GM18861 (cell line): ENCODE measurements around the gene FBXO28.
"Not testable (repeated sequence)": the region's sequence is repeated elsewhere in the genome, so short reads cannot be mapped to it uniquely, and the experiment has no call there.

ENCODE experiments used
- ATAC-seq: cut with Tn5 transposase; IDR thresholded peaks from one replicate; pipeline ENCODE4 v1.9.1; 2021; ENCODE audit not compliant: unreplicated experiment

FBXO28 gene, protein sequence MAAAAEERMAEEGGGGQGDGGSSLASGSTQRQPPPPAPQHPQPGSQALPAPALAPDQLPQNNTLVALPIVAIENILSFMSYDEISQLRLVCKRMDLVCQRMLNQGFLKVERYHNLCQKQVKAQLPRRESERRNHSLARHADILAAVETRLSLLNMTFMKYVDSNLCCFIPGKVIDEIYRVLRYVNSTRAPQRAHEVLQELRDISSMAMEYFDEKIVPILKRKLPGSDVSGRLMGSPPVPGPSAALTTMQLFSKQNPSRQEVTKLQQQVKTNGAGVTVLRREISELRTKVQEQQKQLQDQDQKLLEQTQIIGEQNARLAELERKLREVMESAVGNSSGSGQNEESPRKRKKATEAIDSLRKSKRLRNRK

DNA sequence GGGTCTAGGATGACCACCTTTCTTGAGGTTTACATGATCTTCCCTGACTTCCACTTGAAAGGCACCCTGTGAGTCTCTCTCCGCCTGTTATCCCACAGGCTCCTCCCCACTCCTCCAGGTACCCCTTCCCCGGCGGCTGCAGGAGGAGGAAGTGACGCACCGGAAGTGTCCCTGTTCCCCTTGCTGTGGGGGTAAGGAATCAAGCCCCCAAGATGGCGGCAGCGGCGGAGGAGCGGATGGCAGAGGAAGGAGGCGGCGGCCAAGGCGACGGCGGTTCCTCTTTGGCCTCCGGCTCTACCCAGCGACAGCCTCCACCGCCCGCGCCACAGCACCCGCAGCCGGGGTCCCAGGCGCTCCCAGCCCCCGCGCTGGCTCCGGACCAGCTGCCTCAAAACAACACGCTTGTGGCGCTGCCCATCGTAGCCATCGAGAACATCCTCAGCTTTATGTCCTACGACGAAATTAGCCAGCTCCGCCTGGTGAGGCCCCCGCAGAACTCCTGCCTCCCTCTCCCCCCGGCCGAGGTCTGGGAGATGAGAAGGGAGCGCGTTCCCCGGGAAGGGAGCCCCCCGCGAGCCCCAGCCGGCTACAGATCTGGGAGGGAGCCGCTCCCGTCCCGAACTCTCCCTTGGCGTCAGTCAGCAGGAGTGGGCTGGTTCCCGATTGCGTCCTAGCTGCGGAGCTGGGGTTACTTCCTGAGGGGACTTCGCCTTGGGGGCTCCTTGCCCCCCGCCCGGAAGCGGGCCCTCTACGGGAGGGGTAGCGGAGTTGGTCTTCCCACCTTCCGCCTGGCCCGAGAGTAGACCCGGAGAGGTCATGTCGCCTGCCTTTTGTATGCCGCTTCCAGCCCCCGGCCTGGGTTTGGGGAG, at the start of gene FBXO28:
FBXO28 (plus strand) TSS at position 194 of the 869 bp plus-strand sequence; CDS start at position 213, 19 bp downstream.
- ATAC-seq, result peak; percentile 95

DNA sequence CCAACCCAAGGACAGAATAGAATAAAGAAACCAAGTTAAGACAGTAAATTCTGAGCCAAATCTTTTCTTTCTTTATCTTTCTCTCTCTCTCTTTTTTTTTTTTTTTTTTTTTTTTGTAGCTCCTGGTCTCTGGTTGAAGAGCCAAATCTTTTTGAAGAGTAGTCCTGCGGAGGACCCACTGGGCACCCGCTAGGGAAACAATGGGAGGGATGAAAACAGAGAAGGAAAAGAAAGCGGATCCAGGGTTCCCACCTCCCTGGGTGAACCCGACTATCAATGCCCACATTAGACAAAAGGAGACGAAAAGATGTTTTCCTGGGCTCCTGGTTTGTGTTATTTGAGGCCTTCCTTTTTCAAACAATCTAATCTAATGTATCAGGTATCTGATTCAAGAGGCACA, 49.8 kb upstream of the FBXO28 start:
- no peak for ATAC-seq

GRCh38 chr1:224065455-224065854, 48.5 kb upstream of the FBXO28 start:
- no peak for ATAC-seq

- ATAC-seq, result no peak
Measured at GRCh38 chr1:224067207-224067606, 46.7 kb upstream of the FBXO28 start.

- ATAC-seq, result no peak
Measured at GRCh38 chr1:224067621-224068457, 46.1 kb upstream of the FBXO28 start.

GRCh38 chr1:224068458-224069072, 45.3 kb upstream of the FBXO28 start:
- no peak for ATAC-seq

- ATAC-seq, result no peak
Measured at GRCh38 chr1:224069138-224069537, 44.8 kb upstream of the FBXO28 start.

GRCh38 chr1:224070521-224070920, 43.4 kb upstream of the FBXO28 start:
- no peak for ATAC-seq

GRCh38 chr1:224076407-224076806, 37.5 kb upstream of the FBXO28 start:
- ATAC-seq, result no peak

GRCh38 chr1:224079644-224080043, 34.3 kb upstream of the FBXO28 start:
- not testable (repeated sequence) for ATAC-seq

- ATAC-seq, result no peak
Measured at GRCh38 chr1:224080115-224080774, 33.7 kb upstream of the FBXO28 start.

GRCh38 chr1:224081604-224082003, 32.3 kb upstream of the FBXO28 start:
- no peak for ATAC-seq

DNA sequence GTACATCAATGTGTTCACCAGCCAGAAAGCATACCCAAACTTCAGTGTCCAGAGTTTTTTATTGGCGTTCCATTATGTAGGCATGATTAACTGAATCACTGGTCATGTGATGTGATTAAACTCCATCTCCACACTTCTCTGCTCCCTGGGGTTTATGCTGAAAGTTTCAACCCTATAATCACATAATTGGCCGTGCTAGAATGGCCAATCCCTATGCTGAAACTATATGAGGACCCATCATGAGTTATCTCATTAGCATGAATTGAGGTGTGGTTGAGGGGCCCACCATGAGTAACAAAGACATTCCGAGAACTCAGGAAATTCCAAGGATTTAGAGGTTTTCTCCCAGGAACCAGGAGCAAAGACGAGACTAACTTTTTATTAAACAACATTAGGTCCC, 31.8 kb upstream of the FBXO28 start:
- no peak for ATAC-seq

GRCh38 chr1:224084867-224085266, 29.0 kb upstream of the FBXO28 start:
- no peak for ATAC-seq

DNA sequence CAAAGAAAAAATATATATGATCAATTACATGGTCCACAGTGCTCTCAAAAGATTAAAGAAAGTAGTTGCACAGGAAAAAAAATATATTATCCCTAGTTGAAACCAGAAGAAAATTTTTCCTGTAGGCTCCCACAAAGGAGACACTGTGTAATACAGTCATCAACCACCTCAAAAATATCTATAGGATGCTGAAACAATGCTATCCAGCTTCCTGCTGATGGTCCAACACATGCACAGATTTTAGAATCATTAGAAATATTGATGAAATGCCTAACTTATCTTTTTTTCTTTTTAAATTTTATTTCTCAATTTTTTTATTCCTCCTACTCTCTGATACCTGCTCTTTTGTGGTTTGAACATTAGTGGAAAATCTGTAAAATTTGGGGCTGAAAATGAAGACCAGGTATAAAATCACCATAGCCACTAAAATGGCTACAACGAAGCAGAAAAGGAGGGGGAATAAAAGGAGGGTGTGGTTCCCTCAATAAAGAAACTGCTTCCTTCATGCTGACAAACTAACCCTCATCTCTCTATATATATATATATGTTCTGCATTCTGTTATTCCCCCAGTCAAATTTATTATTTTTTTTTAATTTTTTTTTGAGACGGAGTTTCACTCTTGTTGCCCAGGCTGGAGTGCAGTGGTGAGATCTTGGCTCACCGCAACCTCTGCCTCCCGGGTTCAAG, 28.3 kb upstream of the FBXO28 start:
- ATAC-seq, result no peak

DNA sequence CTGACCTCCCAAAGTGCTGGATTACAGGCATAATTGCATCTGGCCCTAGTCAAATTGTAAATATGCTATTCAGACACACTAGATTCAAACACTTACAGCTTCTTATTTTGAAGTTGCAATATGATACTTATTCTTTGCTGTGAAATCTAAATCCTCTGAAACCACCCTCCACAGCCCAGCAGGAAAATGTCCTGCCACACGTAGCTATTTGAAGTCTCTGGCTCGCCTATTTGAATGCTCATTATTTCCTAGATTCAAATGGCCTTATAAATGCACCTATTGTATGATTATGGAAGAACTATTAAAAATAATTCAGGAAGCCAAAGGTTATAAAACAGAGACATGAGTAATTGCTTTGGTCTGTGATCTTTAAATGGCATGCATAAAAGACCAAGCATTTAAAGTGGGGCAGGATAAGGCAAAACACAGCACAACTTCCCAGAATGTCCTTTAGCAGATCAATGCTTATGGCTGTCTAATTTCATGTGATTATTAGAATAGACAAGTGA, 26.6 kb upstream of the FBXO28 start:
- ATAC-seq, result no peak

DNA sequence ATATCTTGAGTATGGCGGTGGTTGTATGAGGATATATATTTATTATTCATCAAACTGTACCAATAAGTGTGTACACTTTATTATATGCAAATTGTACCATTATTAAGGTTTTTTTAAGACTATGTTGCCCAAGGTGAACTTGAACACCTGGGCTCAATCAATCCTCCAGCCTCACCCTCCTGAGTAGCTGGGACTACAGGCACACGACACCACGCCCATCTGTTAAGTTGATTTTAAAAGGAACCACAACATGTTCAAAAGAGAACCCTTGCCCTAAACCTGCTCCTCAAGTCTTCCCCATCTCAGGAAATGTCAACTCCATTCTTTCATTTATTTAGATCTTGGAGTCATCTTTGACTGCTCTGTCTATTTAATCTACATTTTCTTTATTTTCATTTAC, 24.3 kb upstream of the FBXO28 start:
- ATAC-seq, result no peak

DNA sequence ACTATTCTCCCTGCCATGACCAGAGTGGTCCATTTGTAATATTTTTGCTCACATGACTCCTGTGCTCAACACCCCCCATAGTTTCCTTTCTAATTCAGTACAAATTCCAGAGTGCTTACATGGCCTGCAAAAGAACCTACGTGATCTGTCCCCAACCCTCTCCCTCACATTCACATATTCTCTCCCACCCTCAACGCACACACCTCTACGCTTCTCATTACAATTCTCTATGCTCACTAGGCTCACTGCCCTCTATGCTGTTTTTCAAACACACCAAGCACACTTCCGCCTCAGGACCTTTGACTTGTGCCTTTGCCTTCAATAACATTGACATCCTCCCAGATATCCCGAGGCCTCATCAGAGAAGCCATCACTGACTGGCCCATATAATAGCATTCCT, 23.8 kb upstream of the FBXO28 start:
- ATAC-seq, result no peak

- ATAC-seq, result no peak
Measured at GRCh38 chr1:224092111-224092510, 21.8 kb upstream of the FBXO28 start.
